H1 (cell line): ENCODE results near the gene GNA12. TPM values are rescaled to one million over a fixed set of nuclear protein-coding genes. Genes with fewer than 3 reads are reported as not detected.
"Not testable (repeated sequence)": the region's sequence is repeated elsewhere in the genome, so short reads cannot be mapped to it uniquely, and the experiment has no call there.

Experiments
- CTCF ChIA-PET: fragments of 300-600 bp; sonication (Branson Sonifier 250); formaldehyde crosslinking; loops from one replicate; lab custom pipeline; 2021; ENCODE audit not compliant: partially characterized antibody; lab: Charles Lee
- POLR2A ChIA-PET: fragments of 300-600 bp; sonication (Branson Sonifier 250); formaldehyde crosslinking; loops from one replicate; lab custom pipeline; 2021; ENCODE audit warnings: inconsistent platforms; ENCODE audit not compliant: partially characterized antibody; lab: Charles Lee
- DNase-seq, 2 experiments: peaks; one replicate each; pipeline versions ENCODE4 v3.0.0 to v3.0.0-alpha.2; 2010 to 2022; ENCODE audit warnings: low spot score in 2 of 2, low read depth in 1 of 2, mixed read lengths in 1 of 2
- FAIRE-seq: peaks from 2 replicates; lab custom pipeline; 2011; peaks lifted over from hg19 to GRCh38; lab: Jason Lieb, UNC
- H2AFZ ChIP-seq: 2 replicates; pipeline ENCODE4 v1.8.1; 2012; ENCODE audit warnings: low read length, inconsistent platforms
- H2AK5ac ChIP-seq: 2 replicates; pipeline ENCODE4 v1.6.1; 2013; ENCODE audit warnings: low read depth, low read length
- H2BK120ac ChIP-seq: replicated peaks from 2 replicates; pipeline ENCODE3; 2013; ENCODE audit warnings: low read depth, low read length, inconsistent platforms
- H2BK12ac ChIP-seq: 2 replicates; pipeline ENCODE4 v1.6.1; 2013; ENCODE audit warnings: low read depth, low read length
- H2BK15ac ChIP-seq: 2 replicates; pipeline ENCODE4 v1.6.1; 2013; ENCODE audit warnings: low read length
- H2BK20ac ChIP-seq: 2 replicates; pipeline ENCODE4 v1.6.1; 2013; ENCODE audit warnings: low read length
- H2BK5ac ChIP-seq: 2 replicates; pipeline ENCODE4 v1.6.1; 2013; ENCODE audit warnings: low read depth, low read length
- H3K14ac ChIP-seq: 2 replicates; pipeline ENCODE4 v1.6.1; 2013; ENCODE audit warnings: inconsistent platforms; ENCODE audit not compliant: insufficient read length
- H3K18ac ChIP-seq: 2 replicates; pipeline ENCODE4 v1.6.1; 2013; ENCODE audit warnings: low read length; ENCODE audit errors: extremely low read depth
- H3K23ac ChIP-seq: 2 replicates; pipeline ENCODE4 v1.6.1; 2013; ENCODE audit warnings: inconsistent platforms; ENCODE audit not compliant: insufficient read length
- H3K23me2 ChIP-seq: 2 replicates; pipeline ENCODE4 v1.6.1; 2013; ENCODE audit warnings: low read depth, low read length
- H3K27ac ChIP-seq: 2 replicates; pipeline ENCODE4 v1.6.1; 2011; ENCODE audit warnings: low read depth, low read length, inconsistent platforms
- H3K27me3 ChIP-seq, 4 experiments: replicated peaks in 1 of 4; 1 replicate in 1 of 4; 2 replicates in 3 of 4; pipeline versions ENCODE4 v1.6.1 to v1.8.1; 2011 to 2013; ENCODE audit warnings: low read length in 3 of 4, mild to moderate bottlenecking in 3 of 4, inconsistent platforms in 2 of 4, mixed read lengths in 2 of 4, moderate library complexity in 1 of 4; ENCODE audit not compliant: control insufficient read depth in 3 of 4, insufficient read depth in 3 of 4; ENCODE audit errors: extremely low read depth in 1 of 4
- H3K36me3 ChIP-seq, 4 experiments: 2 replicates each; pipeline versions ENCODE4 v1.6.1 to v1.8.1; 2011 to 2013; ENCODE audit warnings: mild to moderate bottlenecking in 4 of 4, low read length in 3 of 4, moderate library complexity in 2 of 4, control low read depth in 1 of 4, inconsistent platforms in 1 of 4; ENCODE audit not compliant: insufficient read depth in 4 of 4, control insufficient read depth in 2 of 4
- H3K4ac ChIP-seq: replicated peaks from 2 replicates; pipeline ENCODE3; 2013; ENCODE audit warnings: low read length, low read depth, mixed read lengths, inconsistent platforms; ENCODE audit not compliant: insufficient read length
- H3K4me1 ChIP-seq, 4 experiments: replicated peaks in 1 of 4; 1 replicate in 1 of 4; 2 replicates in 3 of 4; pipeline versions ENCODE4 v1.6.1 to v1.8.1; 2011 to 2013; ENCODE audit warnings: low read length in 3 of 4, inconsistent platforms in 2 of 4, mixed read lengths in 1 of 4; ENCODE audit not compliant: insufficient read depth in 4 of 4, control insufficient read depth in 3 of 4
- H3K4me2 ChIP-seq, 2 experiments: 2 replicates each; pipeline versions ENCODE4 v1.6.1 to v1.8.1; 2011 to 2013; ENCODE audit warnings: low read depth in 2 of 2, low read length in 2 of 2, control low read depth in 1 of 2, inconsistent platforms in 1 of 2, mild to moderate bottlenecking in 1 of 2; ENCODE audit not compliant: insufficient read depth in 1 of 2
- H3K4me3 ChIP-seq, 4 experiments: fragments of 200-600, 300-600 bp in 1 of 4; sonication (generic), shearing (Covaris generic), sonication (Bioruptor Twin) in 1 of 4; 2 replicates each; pipeline versions ENCODE4 v1.5.1 to v1.8.1; 2011 to 2016; ENCODE audit warnings: low read length in 4 of 4, low read depth in 3 of 4, control low read depth in 2 of 4, inconsistent platforms in 2 of 4, mild to moderate bottlenecking in 2 of 4, mixed read lengths in 1 of 4, moderate library complexity in 1 of 4; ENCODE audit not compliant: insufficient read depth in 2 of 4; ENCODE audit errors: extremely low read depth in 1 of 4
- H3K56ac ChIP-seq: replicated peaks from 2 replicates; pipeline ENCODE3; 2013; ENCODE audit warnings: low read depth, mild to moderate bottlenecking, mixed read lengths, low read length, inconsistent platforms; ENCODE audit not compliant: insufficient read length
- H3K79me1 ChIP-seq: 2 replicates; pipeline ENCODE4 v1.6.1; 2013; ENCODE audit warnings: low read depth, low read length, control low read depth
- H3K79me2 ChIP-seq, 2 experiments: 2 replicates each; pipeline versions ENCODE4 v1.6.1 to v1.8.1; 2012 to 2013; ENCODE audit warnings: low read length in 2 of 2, mild to moderate bottlenecking in 2 of 2, inconsistent platforms in 1 of 2; ENCODE audit not compliant: insufficient read depth in 2 of 2, control insufficient read depth in 1 of 2
- H3K9ac ChIP-seq, 4 experiments: replicated peaks in 1 of 4; 1 replicate in 1 of 4; 2 replicates in 3 of 4; pipeline versions ENCODE4 v1.6.1 to v1.8.1; 2011 to 2013; ENCODE audit warnings: low read depth in 3 of 4, low read length in 3 of 4, control low read depth in 2 of 4, mild to moderate bottlenecking in 2 of 4, moderate library complexity in 2 of 4, inconsistent platforms in 1 of 4; ENCODE audit errors: extremely low read depth in 1 of 4
- H3K9me3 ChIP-seq, 2 experiments: 2 replicates each; pipeline versions ENCODE4 v1.6.1 to v1.8.1; 2012 to 2013; ENCODE audit warnings: mild to moderate bottlenecking in 2 of 2, moderate library complexity in 2 of 2, control low read depth in 1 of 2, inconsistent platforms in 1 of 2, low read depth in 1 of 2, low read length in 1 of 2, mixed read lengths in 1 of 2; ENCODE audit not compliant: insufficient read depth in 2 of 2
- H4K20me1 ChIP-seq, 2 experiments: replicated peaks in 1 of 2; 2 replicates each; pipeline versions ENCODE3 to v1.8.1; 2011 to 2013; ENCODE audit warnings: inconsistent platforms in 2 of 2, low read length in 2 of 2, mild to moderate bottlenecking in 1 of 2; ENCODE audit not compliant: insufficient read depth in 2 of 2, control insufficient read depth in 1 of 2
- H4K5ac ChIP-seq: 2 replicates; pipeline ENCODE4 v1.6.1; 2013; ENCODE audit warnings: low read length, low read depth, mixed read lengths, inconsistent platforms; ENCODE audit not compliant: insufficient read length
- H4K8ac ChIP-seq: 2 replicates; pipeline ENCODE4 v1.8.0; 2013; ENCODE audit warnings: mild to moderate bottlenecking, moderate library complexity, low read length, inconsistent platforms; ENCODE audit not compliant: insufficient read depth; ENCODE audit errors: extremely low read depth
- H4K91ac ChIP-seq: replicated peaks from 2 replicates; pipeline ENCODE3; 2013; ENCODE audit warnings: low read length, mixed read lengths, inconsistent platforms; ENCODE audit not compliant: insufficient read length
- WGBS, 2 experiments: shearing (Covaris generic) in 1 of 2; methylation state at CpG; one replicate each; pipeline versions ENCODE4 v1.1.6 to v1.1.7; 2013 to 2015; ENCODE audit warnings: low lambda C conversion rate in 2 of 2, mixed read lengths in 2 of 2, inconsistent platforms in 1 of 2, low coverage in 1 of 2, missing lambda C conversion rate in 1 of 2; ENCODE audit not compliant: insufficient replicate concordance in 2 of 2, insufficient coverage in 1 of 2, insufficient read length in 1 of 2; ENCODE audit errors: extremely low coverage in 1 of 2, missing lambda C conversion rate in 1 of 2; 5-methylcytosine and 5-hydroxymethylcytosine counted together
- polyA plus RNA-seq, 7 experiments: library from polyadenylated mRNA; depleted of rRNA in 3 of 7; stranded (reverse) in 5 of 7; unstranded in 2 of 7; fragments of >200 nt in 5 of 7; fragments of 200-250 nt in 2 of 7; gene quantifications; 1 replicate in 5 of 7; 2 replicates in 1 of 7; 4 replicates in 1 of 7; pipeline versions ENCODE4 v1.2.1 to v1.2.3, GENCODE V29; 2011 to 2013; ENCODE audit warnings: missing spikeins in 2 of 7, mixed read lengths in 2 of 7
- total RNA-seq: library from RNA; stranded (reverse); fragmentation: NEBNext Ultra II Directional; extraction: Animal tissue kit (Norgen Biotek cat#: 25700); gene quantifications from 2 replicates; pipeline ENCODE4 v1.2.1, GENCODE V29; 2021

The GNA12 gene
- total and polyA plus RNA-seq, 2 of the 8 experiments (the other 6 are each of a cell fraction or from before 2014, with no cell fraction given), result 96.5 to 109 TPM

GRCh38 chr7:2678454-2678853 is 165.7 kb downstream of the GNA12 start:
- H3K4me1 ChIP-seq, H3K23me2 ChIP-seq, DNase-seq, H2BK12ac ChIP-seq, H3K14ac ChIP-seq, H4K8ac ChIP-seq, H3K4me3 ChIP-seq, H4K5ac ChIP-seq, H2AK5ac ChIP-seq, H3K79me1 ChIP-seq, H3K56ac ChIP-seq, H2BK5ac ChIP-seq, H4K91ac ChIP-seq, H2BK20ac ChIP-seq, POLR2A ChIA-PET, H2AFZ ChIP-seq, H4K20me1 ChIP-seq, FAIRE-seq, H3K9ac ChIP-seq, H3K23ac ChIP-seq, H3K27me3 ChIP-seq, H3K18ac ChIP-seq, H3K4ac ChIP-seq, H3K9me3 ChIP-seq, H3K4me2 ChIP-seq, H3K27ac ChIP-seq, H3K79me2 ChIP-seq, H3K36me3 ChIP-seq, H2BK15ac ChIP-seq, H2BK120ac ChIP-seq: not testable (repeated sequence)
- CTCF ChIA-PET, result interaction anchor here (4.7 kb wide), 2 partner anchors 7 to 22 kb away, joined by 39 to 59 read pairs; no protein-coding TSS in a partner anchor
- WGBS, 2 experiments, result 86% methylated on average over 13 of the region's 15 CpGs; no CpG with 5 or more reads in 1 of the 2 experiments

Other genes with a start within 250 kb of the GNA12 start
- gene TTYH3, start 212.3 kb downstream of the GNA12 start, total RNA-seq, result 169 and 172 TPM in 2 replicates
- 66.2 and 122 TPM in 2 replicates for gene TTYH3, start 212.3 kb downstream of the GNA12 start, polyA plus RNA-seq (2011; rRNA removed)
- 0.82 and 1.4 TPM in 2 replicates for gene AMZ1, start 156.1 kb downstream of the GNA12 start, total RNA-seq
- 0.59 and 1.1 TPM in 2 replicates for gene AMZ1, start 156.1 kb downstream of the GNA12 start, polyA plus RNA-seq (2011; rRNA removed)
- 29.8 and 33.4 TPM in 2 replicates for gene CARD11, start 199.6 kb upstream of the GNA12 start, total RNA-seq
- 12.6 and 15.1 TPM in 2 replicates for gene CARD11, start 199.6 kb upstream of the GNA12 start, polyA plus RNA-seq (2011; rRNA removed)